ENCODE results near the gene SLC25A29.

GRCh38 chr14:100327128-100327527 is 20.9 kb upstream of the SLC25A29 start:
- no peak for TF ChIP-seq CTCF (IDR thresholded peaks at IDR 0.05; ENCODE audit: borderline replicate concordance, extremely low read depth, low read length, poor library complexity, severe bottlenecking)
- TF ChIP-seq EZH2 (IDR thresholded peaks at IDR 0.05; ENCODE audit: borderline replicate concordance, low read depth, low read length, severe bottlenecking): no peak

Measured in DND-41 (cell line).